ENCODE results near the gene SLC25A13. TPM values are rescaled to one million over a fixed set of nuclear protein-coding genes. Genes with fewer than 3 reads are reported as not detected.
A peak's percentile ranks its signal among the peaks of the same experiment; 100 is the strongest.

SLC25A13 gene
- total and polyA plus RNA-seq, 2 of the 13 experiments (the other 11 are each of a cell fraction or from before 2014, with no cell fraction given): 36.2 to 84.9 TPM

DNA sequence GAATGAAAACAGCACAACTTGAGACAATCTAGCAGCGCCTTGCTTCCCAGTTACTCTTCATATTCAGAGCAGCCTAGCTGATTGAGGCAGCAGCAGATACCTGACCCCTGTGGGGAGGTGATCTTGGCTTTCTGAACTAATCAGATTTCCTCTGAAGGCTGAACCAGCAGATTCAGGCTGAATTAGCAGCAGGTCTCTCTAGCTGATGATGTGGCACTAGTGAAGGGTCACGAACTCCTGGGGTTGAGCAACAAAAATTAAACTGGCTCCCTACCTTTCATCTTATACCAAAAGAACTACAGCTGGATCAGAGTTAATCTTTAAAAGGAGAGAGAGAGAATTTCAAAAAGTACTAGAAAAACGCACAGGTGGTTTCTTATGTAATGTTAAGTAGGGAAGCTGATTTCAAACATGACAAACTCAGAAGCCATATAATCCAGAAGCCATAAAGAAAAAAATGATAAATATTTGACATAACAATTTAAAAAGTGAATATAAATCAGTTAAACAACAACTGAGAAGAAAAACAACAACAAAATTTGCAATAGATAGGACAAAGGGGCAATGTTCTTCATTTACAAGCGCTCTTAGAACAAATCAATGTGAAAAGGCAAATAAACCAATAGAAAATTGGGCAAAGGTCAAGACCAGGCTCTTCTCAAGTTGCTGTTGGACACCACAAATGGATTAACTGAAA lies 13.5 kb downstream of the SLC25A13 start (continued):
- TF ChIP-seq, protein P1, sequence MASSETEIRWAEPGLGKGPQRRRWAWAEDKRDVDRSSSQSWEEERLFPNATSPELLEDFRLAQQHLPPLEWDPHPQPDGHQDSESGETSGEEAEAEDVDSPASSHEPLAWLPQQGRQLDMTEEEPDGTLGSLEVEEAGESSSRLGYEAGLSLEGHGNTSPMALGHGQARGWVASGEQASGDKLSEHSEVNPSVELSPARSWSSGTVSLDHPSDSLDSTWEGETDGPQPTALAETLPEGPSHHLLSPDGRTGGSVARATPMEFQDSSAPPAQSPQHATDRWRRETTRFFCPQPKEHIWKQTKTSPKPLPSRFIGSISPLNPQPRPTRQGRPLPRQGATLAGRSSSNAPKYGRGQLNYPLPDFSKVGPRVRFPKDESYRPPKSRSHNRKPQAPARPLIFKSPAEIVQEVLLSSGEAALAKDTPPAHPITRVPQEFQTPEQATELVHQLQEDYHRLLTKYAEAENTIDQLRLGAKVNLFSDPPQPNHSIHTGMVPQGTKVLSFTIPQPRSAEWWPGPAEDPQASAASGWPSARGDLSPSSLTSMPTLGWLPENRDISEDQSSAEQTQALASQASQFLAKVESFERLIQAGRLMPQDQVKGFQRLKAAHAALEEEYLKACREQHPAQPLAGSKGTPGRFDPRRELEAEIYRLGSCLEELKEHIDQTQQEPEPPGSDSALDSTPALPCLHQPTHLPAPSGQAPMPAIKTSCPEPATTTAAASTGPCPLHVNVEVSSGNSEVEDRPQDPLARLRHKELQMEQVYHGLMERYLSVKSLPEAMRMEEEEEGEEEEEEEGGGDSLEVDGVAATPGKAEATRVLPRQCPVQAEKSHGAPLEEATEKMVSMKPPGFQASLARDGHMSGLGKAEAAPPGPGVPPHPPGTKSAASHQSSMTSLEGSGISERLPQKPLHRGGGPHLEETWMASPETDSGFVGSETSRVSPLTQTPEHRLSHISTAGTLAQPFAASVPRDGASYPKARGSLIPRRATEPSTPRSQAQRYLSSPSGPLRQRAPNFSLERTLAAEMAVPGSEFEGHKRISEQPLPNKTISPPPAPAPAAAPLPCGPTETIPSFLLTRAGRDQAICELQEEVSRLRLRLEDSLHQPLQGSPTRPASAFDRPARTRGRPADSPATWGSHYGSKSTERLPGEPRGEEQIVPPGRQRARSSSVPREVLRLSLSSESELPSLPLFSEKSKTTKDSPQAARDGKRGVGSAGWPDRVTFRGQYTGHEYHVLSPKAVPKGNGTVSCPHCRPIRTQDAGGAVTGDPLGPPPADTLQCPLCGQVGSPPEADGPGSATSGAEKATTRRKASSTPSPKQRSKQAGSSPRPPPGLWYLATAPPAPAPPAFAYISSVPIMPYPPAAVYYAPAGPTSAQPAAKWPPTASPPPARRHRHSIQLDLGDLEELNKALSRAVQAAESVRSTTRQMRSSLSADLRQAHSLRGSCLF (CRISPR knock-in tag; IDR thresholded peaks at IDR 0.05; ENCODE audit: borderline replicate concordance): no peak
- TF ChIP-seq, protein P2, sequence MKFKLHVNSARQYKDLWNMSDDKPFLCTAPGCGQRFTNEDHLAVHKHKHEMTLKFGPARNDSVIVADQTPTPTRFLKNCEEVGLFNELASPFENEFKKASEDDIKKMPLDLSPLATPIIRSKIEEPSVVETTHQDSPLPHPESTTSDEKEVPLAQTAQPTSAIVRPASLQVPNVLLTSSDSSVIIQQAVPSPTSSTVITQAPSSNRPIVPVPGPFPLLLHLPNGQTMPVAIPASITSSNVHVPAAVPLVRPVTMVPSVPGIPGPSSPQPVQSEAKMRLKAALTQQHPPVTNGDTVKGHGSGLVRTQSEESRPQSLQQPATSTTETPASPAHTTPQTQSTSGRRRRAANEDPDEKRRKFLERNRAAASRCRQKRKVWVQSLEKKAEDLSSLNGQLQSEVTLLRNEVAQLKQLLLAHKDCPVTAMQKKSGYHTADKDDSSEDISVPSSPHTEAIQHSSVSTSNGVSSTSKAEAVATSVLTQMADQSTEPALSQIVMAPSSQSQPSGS (CRISPR knock-in tag; IDR thresholded peaks at IDR 0.05): no peak
- TF ChIP-seq ZNF30 (CRISPR knock-in tag; IDR thresholded peaks at IDR 0.05) (no peak), ATM (IDR thresholded peaks at IDR 0.05; ENCODE audit: borderline replicate concordance) (no peak), GLI4 (CRISPR knock-in tag; IDR thresholded peaks at IDR 0.05; ENCODE audit: borderline replicate concordance) (no peak), KMT2A (CRISPR knock-in tag; IDR thresholded peaks at IDR 0.05) (no peak), ZBTB7B (CRISPR knock-in tag; IDR thresholded peaks at IDR 0.05) (no peak), ZNF432 (CRISPR knock-in tag; IDR thresholded peaks at IDR 0.05; ENCODE audit: borderline replicate concordance) (no peak), ZNF234 (CRISPR knock-in tag; conservative IDR thresholded peaks at IDR 0.05) (no peak), ZBTB7A (CRISPR knock-in tag; IDR thresholded peaks at IDR 0.05) (no peak), ZZZ3 (CRISPR knock-in tag; IDR thresholded peaks at IDR 0.05; ENCODE audit: borderline replicate concordance) (no peak), ZNF598 (CRISPR knock-in tag; IDR thresholded peaks at IDR 0.05; ENCODE audit: borderline replicate concordance) (no peak), ZNF543 (CRISPR knock-in tag; IDR thresholded peaks at IDR 0.05) (no peak), XRCC5 (optimal IDR thresholded peaks at IDR 0.05; ENCODE audit: low read length) (no peak), PPARG (CRISPR knock-in tag; conservative IDR thresholded peaks at IDR 0.05) (peak; percentile 62), HMG20A (CRISPR knock-in tag; IDR thresholded peaks at IDR 0.05; ENCODE audit: borderline replicate concordance) (peak; percentile 24; the same call in 1 of the 2 replicates), NFIC (IDR thresholded peaks at IDR 0.05; ENCODE audit: low read length) (no peak; the same call in 1 of the 2 replicates)
- TF ChIP-seq, protein P3, sequence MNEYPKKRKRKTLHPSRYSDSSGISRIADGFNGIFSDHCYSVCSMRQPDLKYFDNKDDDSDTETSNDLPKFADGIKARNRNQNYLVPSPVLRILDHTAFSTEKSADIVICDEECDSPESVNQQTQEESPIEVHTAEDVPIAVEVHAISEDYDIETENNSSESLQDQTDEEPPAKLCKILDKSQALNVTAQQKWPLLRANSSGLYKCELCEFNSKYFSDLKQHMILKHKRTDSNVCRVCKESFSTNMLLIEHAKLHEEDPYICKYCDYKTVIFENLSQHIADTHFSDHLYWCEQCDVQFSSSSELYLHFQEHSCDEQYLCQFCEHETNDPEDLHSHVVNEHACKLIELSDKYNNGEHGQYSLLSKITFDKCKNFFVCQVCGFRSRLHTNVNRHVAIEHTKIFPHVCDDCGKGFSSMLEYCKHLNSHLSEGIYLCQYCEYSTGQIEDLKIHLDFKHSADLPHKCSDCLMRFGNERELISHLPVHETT (CRISPR knock-in tag; conservative IDR thresholded peaks at IDR 0.05): no peak
- TF ChIP-seq, protein P4, sequence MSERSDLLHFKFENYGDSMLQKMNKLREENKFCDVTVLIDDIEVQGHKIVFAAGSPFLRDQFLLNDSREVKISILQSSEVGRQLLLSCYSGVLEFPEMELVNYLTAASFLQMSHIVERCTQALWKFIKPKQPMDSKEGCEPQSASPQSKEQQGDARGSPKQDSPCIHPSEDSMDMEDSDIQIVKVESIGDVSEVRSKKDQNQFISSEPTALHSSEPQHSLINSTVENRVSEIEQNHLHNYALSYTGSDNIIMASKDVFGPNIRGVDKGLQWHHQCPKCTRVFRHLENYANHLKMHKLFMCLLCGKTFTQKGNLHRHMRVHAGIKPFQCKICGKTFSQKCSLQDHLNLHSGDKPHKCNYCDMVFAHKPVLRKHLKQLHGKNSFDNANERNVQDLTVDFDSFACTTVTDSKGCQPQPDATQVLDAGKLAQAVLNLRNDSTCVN (CRISPR knock-in tag; IDR thresholded peaks at IDR 0.05; ENCODE audit: borderline replicate concordance): no peak
- TF ChIP-seq, protein P5, sequence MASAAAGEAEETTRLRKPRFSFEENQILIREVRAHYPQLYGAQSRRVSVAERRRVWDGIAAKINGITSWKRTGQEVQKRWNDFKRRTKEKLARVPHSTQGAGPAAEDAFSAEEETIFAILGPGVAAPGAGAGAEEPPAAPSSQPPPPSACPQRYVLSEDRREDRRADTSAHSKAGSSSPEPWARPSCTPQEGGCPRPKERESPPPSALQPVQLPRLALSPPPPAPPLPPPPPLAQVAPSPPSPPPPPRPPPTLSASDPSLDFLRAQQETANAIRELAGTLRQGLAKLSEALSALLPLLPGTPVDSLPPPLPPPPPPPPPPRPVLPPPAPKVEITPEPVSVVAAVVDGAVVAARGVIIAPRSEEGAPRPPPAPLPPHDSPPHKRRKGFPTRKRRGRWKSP (CRISPR knock-in tag; IDR thresholded peaks at IDR 0.05): no peak
